ENCODE results near the gene SUGCT. TPM values are rescaled to one million over a fixed set of nuclear protein-coding genes. Genes with fewer than 3 reads are reported as not detected.

The SUGCT gene
- polyA plus RNA-seq, 1 of the 3 experiments (the other 2 are of a cell fraction) = 53.7 TPM

- H3K4me2 ChIP-seq = no peak overlapping the region
- peaks cover 23% of the 10 kb centered on the region; the same call in 1 of the 2 replicates for H3K79me2 ChIP-seq (ENCODE audit: insufficient read depth)
- ChIA-PET CTCF (no interaction called here), POLR2A (no interaction called here)
- no peak for TF ChIP-seq YY1 (IDR thresholded peaks at IDR 0.05; ENCODE audit: low read depth)
- no peak for TF ChIP-seq FOXM1 (IDR thresholded peaks at IDR 0.05; ENCODE audit: low read depth)
- no peak for TF ChIP-seq CTCF (IDR thresholded peaks at IDR 0.05)
- TF ChIP-seq SMC3 (IDR thresholded peaks at IDR 0.05; ENCODE audit: low read depth, low read length) = no peak
- no peak for TF ChIP-seq RXRA (IDR thresholded peaks at IDR 0.05; ENCODE audit: borderline replicate concordance, low read depth)
- no peak for TF ChIP-seq RCOR1 (IDR thresholded peaks at IDR 0.05; ENCODE audit: low read length)
- TF ChIP-seq EP300 (IDR thresholded peaks at IDR 0.05; ENCODE audit: borderline replicate concordance in 1 of 2, low read depth in 1 of 2, low read length in 1 of 2) = no peak
- no peak for TF ChIP-seq RFX5 (IDR thresholded peaks at IDR 0.05; ENCODE audit: low read length)
- no peak for TF ChIP-seq USF1 (IDR thresholded peaks at IDR 0.05; ENCODE audit: borderline replicate concordance, low read depth)
- no peak for TF ChIP-seq NFIC (IDR thresholded peaks at IDR 0.05; ENCODE audit: borderline replicate concordance)
- H3K4me3 ChIP-seq (ENCODE audit: low read depth in 2 of 2, low read length in 1 of 2) = no peak overlapping the region
- no peak for DNase-seq
- H2AFZ ChIP-seq (ENCODE audit: low read depth) = no peak overlapping the region
- peaks cover 37% of the 10 kb centered on the region for H3K9me3 ChIP-seq
- peaks cover 5% of the 10 kb centered on the region for H3F3A ChIP-seq (replicated peaks; ENCODE audit: insufficient read depth)
- peaks cover 8 to 48% of the 10 kb centered on the region in 2 experiments for H3K36me3 ChIP-seq (replicated peaks in 1 of 2; ENCODE audit: control insufficient read depth in 1 of 2, insufficient read depth in 2 of 2, low read length in 1 of 2)
- H3K9ac ChIP-seq = no peak overlapping the region
- H4K20me1 ChIP-seq (ENCODE audit: insufficient read depth) = no peaks in the 10 kb centered on the region
- no peaks in the 10 kb centered on the region for H3K4me1 ChIP-seq (ENCODE audit: control insufficient read depth in 1 of 2, insufficient read depth in 2 of 2, low read depth in 1 of 2, low read length in 1 of 2)
- no peak overlapping the region for H3K27ac ChIP-seq (ENCODE audit: low read depth in 2 of 2, low read length in 1 of 2)
- H3K27me3 ChIP-seq (ENCODE audit: insufficient read depth) = no peaks in the 10 kb centered on the region
- H3K9me2 ChIP-seq = no peaks in the 10 kb centered on the region
Observed at GRCh38 chr7:40840990-40841389, 706.2 kb downstream of the SUGCT start.

GRCh38 chr7:40842641-40843040, 707.8 kb downstream of the SUGCT start:
- no peak for DNase-seq
- no peak overlapping the region for H3K4me2 ChIP-seq

More at GRCh38 chr7:40842641-40843040, 707.8 kb downstream of the SUGCT start:
- Histone ChIP-seq H3K9me3 (peaks cover 37% of the 10 kb centered on the region), H3K79me2 (ENCODE audit: insufficient read depth) (peaks cover 16% of the 10 kb centered on the region; the same call in 1 of the 2 replicates), H3K4me1 (ENCODE audit: control insufficient read depth in 1 of 2, insufficient read depth in 2 of 2, low read depth in 1 of 2, low read length in 1 of 2) (no peaks in the 10 kb centered on the region), H3K36me3 (replicated peaks in 1 of 2; ENCODE audit: control insufficient read depth in 1 of 2, insufficient read depth in 2 of 2, low read length in 1 of 2) (peaks cover 8 to 44% of the 10 kb centered on the region in 2 experiments), H3K4me3 (ENCODE audit: low read depth in 2 of 2, low read length in 1 of 2) (no peak overlapping the region), H2AFZ (ENCODE audit: low read depth) (no peak overlapping the region), H4K20me1 (ENCODE audit: insufficient read depth) (no peaks in the 10 kb centered on the region), H3K27me3 (ENCODE audit: insufficient read depth) (no peaks in the 10 kb centered on the region), H3F3A (replicated peaks; ENCODE audit: insufficient read depth) (peaks cover 5% of the 10 kb centered on the region), H3K27ac (ENCODE audit: low read depth in 2 of 2, low read length in 1 of 2) (no peak overlapping the region), H3K9ac (no peak overlapping the region), H3K9me2 (no peaks in the 10 kb centered on the region)
- TF ChIP-seq GATA2 (CRISPR knock-in tag; IDR thresholded peaks at IDR 0.05) = no peak
- TF ChIP-seq PBX3 (IDR thresholded peaks at IDR 0.05) = no peak
- no peak for TF ChIP-seq RXRA (IDR thresholded peaks at IDR 0.05; ENCODE audit: borderline replicate concordance, low read depth)
- TF ChIP-seq EZH2phosphoT487 (IDR thresholded peaks at IDR 0.05; ENCODE audit: borderline replicate concordance, low read depth) = no peak
- no peak for TF ChIP-seq MXI1 (IDR thresholded peaks at IDR 0.05; ENCODE audit: low read depth, low read length)
- TF ChIP-seq SMC3 (IDR thresholded peaks at IDR 0.05; ENCODE audit: low read depth, low read length) = no peak
- TF ChIP-seq MEF2A (IDR thresholded peaks at IDR 0.05; ENCODE audit: borderline replicate concordance, low read depth) = no peak
- ChIA-PET POLR2A (no interaction called here), CTCF (interaction anchor here (0.9 to 1.3 kb wide), 2 partner anchors 8 to 862 kb away, joined by 3 read pairs; no protein-coding TSS in a partner anchor)

Measured in SK-N-SH (cell line).